Osteoblast (primary cell): ENCODE measurements around the gene KIF2C. TPM values are rescaled to one million over a fixed set of nuclear protein-coding genes. Genes with fewer than 3 reads are reported as not detected.
"Not testable (repeated sequence)": the region's sequence is repeated elsewhere in the genome, so short reads cannot be mapped to it uniquely, and the experiment has no call there.

Source experiments
- DNase-seq: peaks from one replicate; pipeline ENCODE4 v3.0.0; 2011; ENCODE audit warnings: low spot score, mixed read lengths; ENCODE audit not compliant: insufficient read length; ENCODE audit errors: missing footprints
- H2AFZ ChIP-seq: 2 replicates; pipeline ENCODE4 v1.6.0; 2011; ENCODE audit warnings: mild to moderate bottlenecking, low read length
- H3K27ac ChIP-seq: 2 replicates; pipeline ENCODE4 v1.5.1; 2011; ENCODE audit warnings: mild to moderate bottlenecking, low read depth, low read length, moderate library complexity
- H3K27me3 ChIP-seq: 2 replicates; pipeline ENCODE4 v1.6.0; 2012; ENCODE audit warnings: mild to moderate bottlenecking, control low read depth, inconsistent platforms, low read length, moderate library complexity; ENCODE audit not compliant: insufficient read depth
- H3K36me3 ChIP-seq: 2 replicates; pipeline ENCODE4 v1.5.1; 2011; ENCODE audit warnings: mild to moderate bottlenecking, low read length, control low read depth, moderate library complexity; ENCODE audit not compliant: insufficient read depth
- H3K4me1 ChIP-seq: 2 replicates; pipeline ENCODE4 v1.5.1; 2011; ENCODE audit warnings: mild to moderate bottlenecking, low read length, control low read depth, moderate library complexity; ENCODE audit not compliant: insufficient read depth
- H3K4me2 ChIP-seq: 2 replicates; pipeline ENCODE4 v1.6.0; 2011; ENCODE audit warnings: mild to moderate bottlenecking, low read length; ENCODE audit not compliant: insufficient read depth
- H3K4me3 ChIP-seq: fragments of 200-600 bp; sonication (generic); 3 replicates; pipeline ENCODE4 v1.5.1; 2012; ENCODE audit warnings: mild to moderate bottlenecking, low read length, inconsistent platforms; ENCODE audit not compliant: insufficient read depth
- H3K79me2 ChIP-seq: 2 replicates; pipeline ENCODE4 v1.6.0; 2012; ENCODE audit warnings: mild to moderate bottlenecking, low read length, control low read depth, inconsistent platforms; ENCODE audit not compliant: insufficient read depth
- H3K9me3 ChIP-seq: 2 replicates; pipeline ENCODE4 v1.5.1; 2011; ENCODE audit warnings: low read depth, low read length, control low read depth
- H4K20me1 ChIP-seq: 2 replicates; pipeline ENCODE4 v1.6.0; 2012; ENCODE audit warnings: mild to moderate bottlenecking, low read length, control low read depth; ENCODE audit not compliant: insufficient read depth
- CTCF ChIP-seq: IDR thresholded peaks from 2 replicates; pipeline ENCODE4 v1.5.1; 2011; ENCODE audit warnings: mild to moderate bottlenecking, low read depth, low read length, moderate library complexity; ENCODE audit errors: extremely low read depth
- total RNA-seq: library from RNA; depleted of rRNA; stranded (reverse); fragments of >200 nt; gene quantifications from 2 replicates; pipeline ENCODE4 v1.2.3, GENCODE V29; 2012

KIF2C gene
- total RNA-seq, 1 donor, result 3.3 TPM

GRCh38 chr1:44695671-44696070, 44.0 kb upstream of the KIF2C start:
- no peaks in the 10 kb centered on the region for H3K4me1 ChIP-seq
- H3K79me2 ChIP-seq, result no peaks in the 10 kb centered on the region
- no peak for TF ChIP-seq CTCF

GRCh38 chr1:44696101-44696500, 43.5 kb upstream of the KIF2C start:
- Histone ChIP-seq H3K9me3 (no peaks in the 10 kb centered on the region), H3K27me3 (no peaks in the 10 kb centered on the region), H3K4me3 (no peak overlapping the region), H2AFZ (no peak overlapping the region), H4K20me1 (no peaks in the 10 kb centered on the region), H3K4me2 (no peak overlapping the region), H3K27ac (no peak overlapping the region), H3K4me1 (no peaks in the 10 kb centered on the region), H3K79me2 (no peaks in the 10 kb centered on the region), H3K36me3 (no peaks in the 10 kb centered on the region)
- DNase-seq, result no peak
- no peak for TF ChIP-seq CTCF

More at GRCh38 chr1:44695671-44696070, 44.0 kb upstream of the KIF2C start:
- no peak overlapping the region for H3K4me3 ChIP-seq
- no peak overlapping the region for H2AFZ ChIP-seq
- H3K27ac ChIP-seq, result no peak overlapping the region
- H3K4me2 ChIP-seq, result no peak overlapping the region
- no peaks in the 10 kb centered on the region for H3K9me3 ChIP-seq
- H3K36me3 ChIP-seq, result no peaks in the 10 kb centered on the region
- H4K20me1 ChIP-seq, result no peaks in the 10 kb centered on the region
- no peak for DNase-seq
- no peaks in the 10 kb centered on the region for H3K27me3 ChIP-seq

- Histone ChIP-seq H2AFZ (no peak overlapping the region), H3K9me3 (no peaks in the 10 kb centered on the region)
These were observed 42.8 kb upstream of the KIF2C start for GRCh38 chr1:44696789-44697345.

GRCh38 chr1:44698138-44698537, 41.5 kb upstream of the KIF2C start:
- Histone ChIP-seq H3K4me3 (no peak overlapping the region), H3K36me3 (no peaks in the 10 kb centered on the region), H3K27me3 (no peaks in the 10 kb centered on the region), H3K4me1 (no peaks in the 10 kb centered on the region), H4K20me1 (no peaks in the 10 kb centered on the region), H2AFZ (no peak overlapping the region), H3K4me2 (no peak overlapping the region), H3K27ac (no peak overlapping the region), H3K9me3 (no peaks in the 10 kb centered on the region), H3K79me2 (no peaks in the 10 kb centered on the region)
- no peak for DNase-seq
- TF ChIP-seq CTCF, result no peak

More at GRCh38 chr1:44696789-44697345, 42.8 kb upstream of the KIF2C start:
- DNase-seq, result no peak
- Histone ChIP-seq H3K4me2 (no peak overlapping the region), H3K4me1 (no peaks in the 10 kb centered on the region), H3K79me2 (no peaks in the 10 kb centered on the region), H3K4me3 (no peak overlapping the region), H3K27me3 (no peaks in the 10 kb centered on the region), H3K27ac (no peak overlapping the region), H3K36me3 (no peaks in the 10 kb centered on the region), H4K20me1 (no peaks in the 10 kb centered on the region)
- no peak for TF ChIP-seq CTCF

GRCh38 chr1:44699375-44699774, 40.3 kb upstream of the KIF2C start:
- H3K27me3 ChIP-seq, H3K9me3 ChIP-seq, H3K4me3 ChIP-seq, H3K79me2 ChIP-seq, H3K4me2 ChIP-seq, DNase-seq, H4K20me1 ChIP-seq, H3K27ac ChIP-seq, H3K36me3 ChIP-seq, H3K4me1 ChIP-seq, H2AFZ ChIP-seq: not testable (repeated sequence)
